H4 (cell line): ENCODE measurements around the gene BCLAF1. TPM values are rescaled to one million over a fixed set of nuclear protein-coding genes. Genes with fewer than 3 reads are reported as not detected.
"Not testable (repeated sequence)": the region's sequence is repeated elsewhere in the genome, so short reads cannot be mapped to it uniquely, and the experiment has no call there.

Experiments used
- DNase-seq: peaks from one replicate; pipeline ENCODE4 v3.0.0-alpha.2; 2015; ENCODE audit warnings: low spot score
- total RNA-seq: library from RNA; depleted of rRNA; stranded (reverse); fragments of >200 nt; shearing (Covaris generic); gene quantifications from 2 replicates; pipeline ENCODE4 v1.2.3, GENCODE V29; 2014

Gene BCLAF1
- total RNA-seq, 1 experiment from 2014 or later = 70.0 TPM

DNA sequence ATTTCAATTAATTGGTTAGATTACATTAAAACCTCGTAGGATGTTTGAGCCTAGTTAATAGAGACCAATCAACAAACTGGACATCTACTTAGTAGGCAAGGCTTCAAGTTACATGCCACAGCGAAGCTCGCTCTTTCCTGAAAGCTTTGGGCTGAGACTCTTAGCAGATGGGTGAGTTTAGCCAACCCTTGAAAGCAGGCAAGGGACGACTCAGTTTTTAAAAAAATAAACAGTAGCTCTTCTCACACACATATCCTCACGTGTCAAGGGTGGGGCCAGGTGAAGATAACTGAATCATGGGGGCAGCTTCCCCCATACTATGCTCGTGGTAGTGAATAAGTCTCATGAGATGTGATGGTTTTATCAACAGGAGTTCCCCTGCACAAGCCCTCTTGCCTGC is 40.3 kb downstream of the BCLAF1 start:
- DNase-seq = no peak

DNA sequence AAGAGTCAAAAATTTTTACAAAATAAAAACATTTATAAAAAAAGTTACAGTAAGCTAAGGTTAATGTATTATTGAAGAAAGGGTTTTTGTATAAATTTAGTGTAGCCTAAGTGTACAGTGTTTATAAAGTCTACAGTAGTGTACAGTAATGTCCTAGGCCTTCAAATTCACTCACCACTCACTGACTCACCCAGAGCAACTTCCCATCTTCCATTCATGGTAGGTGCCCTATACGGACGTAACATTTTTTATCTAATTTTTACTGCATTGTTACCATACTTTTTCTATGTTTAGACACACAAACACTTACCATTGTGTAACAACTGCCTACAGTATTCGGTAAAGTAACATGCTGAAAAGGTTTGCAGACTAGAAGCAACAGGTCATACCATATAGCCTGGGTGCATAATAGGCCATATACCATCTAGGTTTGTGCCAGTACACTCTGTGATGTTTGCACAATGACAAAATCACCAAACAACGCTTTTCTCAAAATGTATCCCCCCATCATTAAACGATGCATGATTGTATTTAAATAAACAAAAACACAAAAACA is 45.5 kb downstream of the BCLAF1 start:
- DNase-seq = no peak

GRCh38 chr6:136236466-136237293 is 53.0 kb downstream of the BCLAF1 start:
- DNase-seq = no peak

DNA sequence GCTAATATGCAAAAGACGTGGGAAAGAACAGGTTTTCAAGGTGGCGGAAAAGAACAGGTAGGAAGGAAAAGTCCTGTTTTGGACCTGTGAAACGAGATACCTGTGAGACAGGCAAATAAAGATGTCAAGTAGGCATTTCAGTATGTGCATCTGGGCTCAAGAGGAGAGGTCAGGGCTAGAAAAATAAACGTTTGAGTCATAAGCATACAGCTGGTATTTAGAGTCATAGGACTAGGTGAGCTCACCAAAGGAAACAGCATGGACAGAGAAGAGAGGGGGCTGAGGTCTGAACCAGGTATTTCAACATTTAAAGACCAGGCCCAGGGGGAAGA is 54.4 kb downstream of the BCLAF1 start:
- DNase-seq = no peak

DNA sequence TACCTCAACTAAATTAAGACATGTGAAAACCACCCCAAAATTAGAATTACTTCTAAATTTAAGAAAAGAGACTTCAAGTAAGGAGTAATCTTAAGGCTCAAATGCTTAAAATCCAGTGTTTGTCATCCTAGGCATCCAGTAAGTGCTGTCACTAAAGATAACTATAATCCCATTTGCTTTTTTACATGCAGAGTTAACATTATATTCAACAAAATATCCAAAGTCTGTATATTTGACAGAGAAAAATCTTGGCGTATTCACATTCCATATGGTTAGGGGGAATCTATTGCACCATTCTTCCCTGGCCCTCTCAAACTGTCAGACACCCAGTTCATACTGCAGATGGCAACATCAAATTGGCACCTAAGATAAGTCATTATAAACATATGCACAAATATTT is 56.9 kb downstream of the BCLAF1 start:
- no peak for DNase-seq

DNA sequence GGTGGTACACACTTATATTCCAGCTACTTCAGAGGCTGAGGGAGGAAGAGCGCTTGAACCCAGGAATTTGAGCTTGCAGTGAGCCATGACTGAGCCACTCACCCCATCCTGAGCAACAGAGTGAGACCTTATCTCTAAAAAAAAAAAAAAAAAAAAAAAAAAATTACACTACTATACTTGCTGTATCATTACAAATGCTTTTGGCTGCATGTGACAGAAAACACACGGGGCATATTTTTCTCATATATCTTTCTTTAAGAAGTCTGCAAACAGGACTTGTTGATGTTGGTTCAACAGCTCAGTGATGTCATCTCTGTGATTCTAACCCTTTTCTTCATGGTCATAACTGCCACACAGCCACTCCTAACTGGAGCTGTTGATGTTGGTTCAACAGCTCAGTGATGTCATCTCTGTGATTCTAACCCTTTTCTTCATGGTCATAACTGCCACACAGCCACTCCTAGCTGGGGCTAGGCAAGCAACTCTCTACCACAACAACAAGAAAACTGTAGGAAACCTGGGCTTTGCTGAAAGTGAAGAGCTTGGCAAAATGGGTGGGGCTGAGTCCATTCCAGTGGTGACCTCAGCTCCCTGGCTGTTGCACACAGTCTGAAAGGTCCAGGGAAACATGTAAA is 59.3 kb downstream of the BCLAF1 start:
- no peak for DNase-seq

GRCh38 chr6:136228814-136229213 is 60.8 kb downstream of the BCLAF1 start:
- DNase-seq = no peak

DNA sequence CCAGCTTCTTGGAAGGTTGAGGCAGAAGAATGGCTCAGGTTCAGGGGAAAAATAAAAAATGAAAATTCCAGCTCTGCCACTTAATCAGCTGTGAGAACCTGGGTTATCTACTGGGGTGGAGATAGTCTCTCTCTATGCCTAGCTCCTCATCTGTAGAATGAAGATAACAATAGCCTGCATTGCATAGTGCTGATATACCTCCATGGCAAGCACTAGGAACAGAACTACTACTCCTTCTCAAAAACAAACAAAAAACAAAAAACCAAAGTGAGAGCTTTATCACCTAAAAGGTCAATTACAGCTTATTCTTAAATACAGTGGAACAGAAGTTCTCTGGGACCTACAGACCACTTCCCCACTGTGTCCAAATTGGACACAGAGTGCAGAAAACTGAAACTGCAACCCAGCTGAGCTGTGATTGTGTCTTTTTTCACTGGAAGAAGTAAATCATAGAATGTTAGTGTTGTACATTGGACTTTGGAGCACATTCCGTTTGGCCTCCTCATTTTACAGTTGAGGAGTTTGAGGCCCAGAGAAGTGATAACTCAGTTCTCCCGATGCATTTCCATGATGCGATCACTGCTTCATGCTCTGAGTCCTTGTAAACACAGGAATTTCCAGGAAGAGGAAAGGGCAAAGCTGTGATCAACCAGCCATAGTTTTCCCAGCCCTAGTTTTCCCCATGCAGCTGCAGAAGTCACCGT is 62.8 kb downstream of the BCLAF1 start:
- DNase-seq = no peak

DNA sequence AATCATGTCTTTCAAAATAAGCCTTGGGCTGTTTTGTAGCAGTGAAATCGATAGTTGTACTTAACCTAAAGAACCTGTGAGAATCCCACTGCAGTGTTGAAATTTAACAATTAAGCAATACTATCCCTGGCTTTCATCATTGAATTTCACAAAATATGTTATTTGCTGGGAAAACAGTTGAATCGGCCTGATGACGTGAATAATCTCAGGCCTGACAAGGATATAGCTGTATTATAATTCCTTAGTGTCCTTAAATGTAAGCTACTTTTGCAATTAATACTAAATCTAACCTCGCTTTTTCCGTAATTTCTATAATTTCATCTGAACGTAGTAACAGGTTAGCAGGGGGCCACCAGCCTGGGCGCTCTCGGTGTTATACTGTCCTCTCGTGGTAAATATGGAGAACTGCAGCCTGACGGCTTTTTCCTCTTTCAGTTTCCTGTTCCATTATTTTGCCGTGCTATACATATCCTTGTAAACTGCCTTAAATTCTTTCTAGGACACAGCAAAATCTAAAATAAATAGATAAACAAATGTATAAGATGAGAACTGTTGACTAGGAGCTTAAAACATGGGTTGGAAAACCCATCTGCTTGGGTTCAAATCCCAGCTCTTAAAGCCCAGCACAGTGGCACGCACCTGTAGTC is 63.5 kb downstream of the BCLAF1 start:
- DNase-seq = peak; percentile 13

DNA sequence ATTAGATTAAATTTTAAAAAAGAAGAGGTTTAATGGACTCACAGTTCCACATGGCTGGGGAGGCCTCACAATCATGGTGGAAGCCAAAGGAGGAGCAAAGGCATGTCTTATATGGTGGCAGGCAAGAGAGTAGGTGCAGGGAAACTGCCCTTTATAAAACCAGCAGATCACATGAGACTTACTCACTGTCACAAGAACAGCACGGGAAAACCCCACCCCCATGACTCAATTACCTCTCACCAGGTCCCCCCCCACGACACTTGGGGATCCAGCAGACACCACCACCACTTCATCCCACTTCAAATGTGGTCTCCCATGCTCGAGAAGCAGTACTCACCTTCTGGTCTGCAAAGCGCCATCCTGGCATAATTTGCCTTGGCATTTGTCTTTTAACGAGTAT is 64.2 kb downstream of the BCLAF1 start:
- DNase-seq = no peak

- not testable (repeated sequence) for DNase-seq
These were observed 64.7 kb downstream of the BCLAF1 start for GRCh38 chr6:136224974-136225373.

DNA sequence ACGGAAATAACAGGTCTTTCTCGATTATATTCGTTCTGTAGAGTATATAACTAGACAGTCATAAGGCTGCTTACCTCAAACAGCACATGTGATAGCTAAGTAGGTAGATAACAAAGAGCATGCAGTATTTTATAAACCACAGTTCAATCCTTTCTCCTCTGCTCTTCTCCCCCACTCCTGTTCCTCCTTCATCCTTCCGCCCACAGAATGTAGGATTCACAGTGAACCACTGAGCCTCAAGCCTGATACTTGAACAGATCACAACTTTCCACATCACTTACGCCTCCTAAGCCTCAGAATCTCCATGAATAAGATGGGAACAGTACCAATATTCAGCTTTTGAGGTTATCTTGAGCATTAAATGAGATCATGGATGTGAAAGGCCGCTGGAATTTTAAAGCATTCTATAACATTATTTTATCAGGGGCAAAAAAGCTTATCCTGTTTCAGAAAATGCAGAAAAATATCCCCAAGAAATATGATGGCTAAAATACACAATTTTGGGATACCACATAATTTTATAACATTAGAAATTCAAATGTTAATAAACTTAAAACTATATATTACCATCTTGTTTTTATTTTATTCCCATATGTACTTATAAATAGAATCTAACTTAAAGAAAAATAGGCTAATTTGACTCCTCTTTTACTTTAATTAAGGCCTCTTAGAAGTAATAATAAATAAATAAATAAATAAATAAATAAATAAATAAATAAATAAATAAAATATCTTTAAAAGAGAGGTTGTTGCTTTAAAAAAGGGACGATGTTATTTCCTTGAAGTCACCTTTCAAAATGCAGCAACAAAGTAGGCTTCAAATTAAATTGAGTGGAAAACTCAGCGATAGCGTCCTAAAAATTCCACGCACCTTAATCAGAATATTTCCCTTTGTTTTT is 72.9 kb downstream of the BCLAF1 start:
- no peak for DNase-seq

GRCh38 chr6:136213853-136214252 is 75.8 kb downstream of the BCLAF1 start:
- DNase-seq = no peak

DNA sequence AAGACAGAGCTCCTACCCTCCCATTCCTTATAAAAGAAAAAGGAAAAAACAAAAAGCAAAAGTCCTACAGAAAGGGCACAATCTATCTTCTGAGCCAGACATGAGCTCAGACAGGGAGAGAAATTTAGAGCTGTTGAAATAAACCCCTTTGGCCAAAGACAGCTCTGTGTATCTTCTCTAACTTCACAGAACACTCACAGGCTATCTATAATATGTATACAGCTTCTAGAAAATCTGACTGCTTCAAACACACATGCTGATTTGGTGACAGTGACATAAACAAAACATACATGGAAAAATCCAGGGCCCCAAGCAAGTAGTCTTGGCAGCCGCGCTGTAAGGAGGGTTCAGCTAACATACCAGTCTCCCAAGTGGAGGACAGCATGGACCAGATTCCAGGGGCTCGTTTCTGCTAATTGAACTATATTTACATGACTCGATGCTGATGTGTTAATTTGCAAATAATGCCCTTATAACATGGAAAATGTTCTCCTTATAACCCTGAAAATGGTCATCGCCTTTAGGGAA is 76.6 kb downstream of the BCLAF1 start:
- DNase-seq = no peak

GRCh38 chr6:136212608-136213007 is 77.0 kb downstream of the BCLAF1 start:
- DNase-seq = no peak

DNA sequence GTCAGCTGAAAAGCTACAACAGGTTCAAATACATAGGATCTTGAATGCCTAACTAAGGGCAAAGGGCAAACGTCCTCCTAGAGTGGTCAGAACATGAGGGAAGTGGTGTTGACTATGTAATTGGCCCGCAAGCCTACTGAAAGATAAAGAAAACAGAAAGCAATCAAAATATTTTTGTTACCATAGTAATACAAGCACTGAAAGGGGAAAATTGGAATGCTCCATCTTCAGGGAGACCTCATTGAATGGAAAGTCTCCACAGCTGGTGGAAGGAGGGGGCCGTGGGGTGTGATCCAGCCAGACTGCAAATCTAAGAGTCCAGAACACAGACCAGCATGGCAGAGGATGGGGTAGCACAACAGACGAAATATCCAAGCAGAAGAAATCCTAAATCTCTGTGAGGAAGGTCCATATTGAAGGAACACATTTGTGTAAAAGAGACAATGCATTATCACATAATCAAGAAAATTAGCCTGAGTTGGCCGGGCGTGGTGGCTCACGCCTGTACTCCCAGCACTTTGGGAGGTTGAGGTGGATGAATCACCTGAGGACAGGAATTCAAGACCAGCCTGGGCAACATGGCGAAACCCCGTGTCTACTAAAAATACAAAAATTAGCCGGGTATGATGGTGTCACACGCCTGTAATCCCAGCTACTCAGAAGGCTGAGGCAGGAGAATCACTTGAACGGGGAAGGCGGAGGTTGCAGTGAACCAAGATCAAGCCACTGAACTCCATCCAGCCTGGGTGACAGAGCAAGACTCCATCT is 79.1 kb downstream of the BCLAF1 start:
- DNase-seq = no peak

DNA sequence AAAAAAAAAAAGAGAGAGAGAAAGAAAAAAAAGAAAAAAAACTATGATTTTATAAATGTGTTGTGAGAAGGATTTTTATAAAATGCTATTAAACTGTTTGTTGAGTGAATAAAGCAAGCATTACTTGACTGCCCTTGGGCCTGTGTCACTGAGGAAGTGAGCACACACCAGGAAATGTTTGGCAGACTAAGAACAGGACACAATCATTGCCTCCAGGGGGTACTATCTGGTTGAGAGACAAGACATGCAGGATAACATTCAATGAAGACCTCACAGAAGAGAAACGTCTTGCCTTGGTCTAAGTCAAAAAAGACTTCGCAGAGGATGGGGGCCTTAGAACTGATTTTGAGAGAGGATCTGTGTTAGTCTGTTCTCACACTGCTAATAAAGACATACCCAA is 80.2 kb downstream of the BCLAF1 start:
- DNase-seq = no peak

GRCh38 chr6:136208783-136209182 is 80.9 kb downstream of the BCLAF1 start:
- no peak for DNase-seq
